MM.1S (cell line): ENCODE measurements around the gene FRMPD2.

Experiments used
- DNase-seq: peaks from one replicate; pipeline ENCODE4 v3.0.0-alpha.2; 2015
- H2AFZ ChIP-seq: fragments of 300-600 bp; sonication (generic); 2 replicates; pipeline ENCODE4 v1.6.0; 2016; ENCODE audit warnings: antibody characterized with exemption, low read length
- H3F3A ChIP-seq: fragments of 300-600 bp; sonication (generic); 2 replicates; pipeline ENCODE4 v1.6.1; 2016; ENCODE audit warnings: mild to moderate bottlenecking, antibody characterized with exemption, low read length, moderate library complexity, mixed read lengths; ENCODE audit not compliant: insufficient read depth
- H3K27ac ChIP-seq: fragments of 300-600 bp; sonication (generic); 2 replicates; pipeline ENCODE4 v1.5.1; 2016; ENCODE audit warnings: mild to moderate bottlenecking, low read length
- H3K27me3 ChIP-seq: fragments of 300-600 bp; sonication (generic); replicated peaks from 2 replicates; pipeline ENCODE4 v1.6.0; 2016; ENCODE audit warnings: low read length; ENCODE audit not compliant: insufficient read depth
- H3K36me3 ChIP-seq: fragments of 300-600 bp; sonication (generic); replicated peaks from 2 replicates; pipeline ENCODE4 v1.6.1; 2016; ENCODE audit warnings: mild to moderate bottlenecking, low read length, mixed read lengths; ENCODE audit not compliant: insufficient read depth
- H3K4me1 ChIP-seq: fragments of 300-600 bp; sonication (generic); 2 replicates; pipeline ENCODE4 v1.6.1; 2016; ENCODE audit warnings: low read length, mixed read lengths
- H3K4me2 ChIP-seq: fragments of 300-600 bp; sonication (generic); 2 replicates; pipeline ENCODE4 v1.6.0; 2016; ENCODE audit warnings: low read depth, low read length
- H3K4me3 ChIP-seq: fragments of 300-600 bp; sonication (generic); 2 replicates; pipeline ENCODE4 v1.5.1; 2016; ENCODE audit warnings: low read length, mixed read lengths
- H3K79me2 ChIP-seq: fragments of 300-600 bp; sonication (generic); 2 replicates; pipeline ENCODE4 v1.6.1; 2016; ENCODE audit warnings: mixed run types, low read length, mixed read lengths
- H3K9ac ChIP-seq: fragments of 300-600 bp; sonication (generic); 2 replicates; pipeline ENCODE4 v1.6.1; 2016; ENCODE audit warnings: low read length, mixed read lengths
- H3K9me2 ChIP-seq: fragments of 300-600 bp; sonication (generic); replicated peaks from 2 replicates; pipeline ENCODE4 v1.6.1; 2016; ENCODE audit warnings: mild to moderate bottlenecking, low read length, mixed read lengths; ENCODE audit not compliant: insufficient read depth
- H3K9me3 ChIP-seq: fragments of 300-600 bp; sonication (generic); replicated peaks from 2 replicates; pipeline ENCODE4 v1.6.1; 2016; ENCODE audit warnings: mild to moderate bottlenecking, low read length, mixed read lengths; ENCODE audit not compliant: insufficient read depth
- H4K20me1 ChIP-seq: fragments of 300-600 bp; sonication (generic); 2 replicates; pipeline ENCODE4 v1.6.1; 2016; ENCODE audit warnings: mild to moderate bottlenecking, low read length, moderate library complexity, mixed read lengths; ENCODE audit not compliant: insufficient read depth
- CTCF ChIP-seq: fragments of 300-600 bp; sonication (generic); IDR thresholded peaks from 2 replicates; pipeline ENCODE4 v1.5.1; 2016; ENCODE audit warnings: antibody characterized with exemption, low read length, mixed read lengths
- EZH2 ChIP-seq: fragments of 300-600 bp; sonication (generic); optimal IDR thresholded peaks from 2 replicates; pipeline ENCODE3; 2017; ENCODE audit warnings: low read depth, mild to moderate bottlenecking, antibody characterized with exemption, low read length, mixed read lengths
- EZH2phosphoT487 ChIP-seq: fragments of 300-600 bp; sonication (generic); IDR thresholded peaks from 2 replicates; pipeline ENCODE4 v1.6.1; 2018; ENCODE audit warnings: antibody characterized with exemption, low read length

FRMPD2 gene

GRCh38 chr10:48235501-48235900, 39.0 kb downstream of the FRMPD2 start:
- H3K36me3 ChIP-seq: no peaks in the 10 kb centered on the region
- H3K4me1 ChIP-seq: no peaks in the 10 kb centered on the region
- no peak for DNase-seq
- no peak overlapping the region for H3K4me2 ChIP-seq
- H3K4me3 ChIP-seq: no peak overlapping the region
- no peaks in the 10 kb centered on the region for H4K20me1 ChIP-seq
- no peaks in the 10 kb centered on the region for H3K9me2 ChIP-seq
- H3K9me3 ChIP-seq: no peaks in the 10 kb centered on the region
- H3K79me2 ChIP-seq: no peaks in the 10 kb centered on the region
- TF ChIP-seq EZH2phosphoT487 (no peak), CTCF (no peak), EZH2 (no peak)
- no peak overlapping the region for H2AFZ ChIP-seq
- no peak overlapping the region for H3K27ac ChIP-seq
- no peak overlapping the region for H3K9ac ChIP-seq
- no peaks in the 10 kb centered on the region for H3F3A ChIP-seq
- H3K27me3 ChIP-seq: no peaks in the 10 kb centered on the region

- H3K4me3 ChIP-seq: no peak overlapping the region
- no peak overlapping the region for H2AFZ ChIP-seq
- H3K4me2 ChIP-seq: no peak overlapping the region
- H3K27ac ChIP-seq: no peak overlapping the region
- no peaks in the 10 kb centered on the region for H3K27me3 ChIP-seq
- no peaks in the 10 kb centered on the region for H3K9me3 ChIP-seq
- H3F3A ChIP-seq: no peaks in the 10 kb centered on the region
- no peaks in the 10 kb centered on the region for H3K79me2 ChIP-seq
- H3K4me1 ChIP-seq: no peaks in the 10 kb centered on the region
- DNase-seq: no peak
- no peak overlapping the region for H3K9ac ChIP-seq
- no peaks in the 10 kb centered on the region for H3K9me2 ChIP-seq
- no peaks in the 10 kb centered on the region for H4K20me1 ChIP-seq
- H3K36me3 ChIP-seq: no peaks in the 10 kb centered on the region
- TF ChIP-seq EZH2phosphoT487 (no peak), EZH2 (no peak), CTCF (no peak)
These were observed 39.7 kb downstream of the FRMPD2 start for GRCh38 chr10:48234787-48235186.

- Histone ChIP-seq H2AFZ (no peak overlapping the region), H3K4me3 (no peak overlapping the region), H3K36me3 (no peaks in the 10 kb centered on the region), H3K79me2 (no peaks in the 10 kb centered on the region), H3K9me2 (no peaks in the 10 kb centered on the region), H3F3A (no peaks in the 10 kb centered on the region), H3K27me3 (no peaks in the 10 kb centered on the region), H4K20me1 (no peaks in the 10 kb centered on the region), H3K9ac (no peak overlapping the region), H3K9me3 (no peaks in the 10 kb centered on the region), H3K4me2 (no peak overlapping the region), H3K4me1 (no peaks in the 10 kb centered on the region), H3K27ac (no peak overlapping the region)
- DNase-seq: no peak
- no peak for TF ChIP-seq EZH2
- no peak for TF ChIP-seq EZH2phosphoT487
- TF ChIP-seq CTCF: no peak
These were observed 40.2 kb downstream of the FRMPD2 start for GRCh38 chr10:48234295-48234694.

GRCh38 chr10:48233559-48234005, 40.9 kb downstream of the FRMPD2 start:
- no peak overlapping the region for H3K27ac ChIP-seq
- no peak overlapping the region for H3K4me3 ChIP-seq
- no peaks in the 10 kb centered on the region for H3F3A ChIP-seq
- H4K20me1 ChIP-seq: no peaks in the 10 kb centered on the region
- no peak for DNase-seq
- no peak for TF ChIP-seq EZH2
- TF ChIP-seq CTCF: no peak
- TF ChIP-seq EZH2phosphoT487: no peak
- H3K9me3 ChIP-seq: no peaks in the 10 kb centered on the region
- H2AFZ ChIP-seq: no peak overlapping the region
- H3K27me3 ChIP-seq: no peaks in the 10 kb centered on the region
- H3K4me1 ChIP-seq: no peaks in the 10 kb centered on the region
- H3K9ac ChIP-seq: no peak overlapping the region
- no peak overlapping the region for H3K4me2 ChIP-seq
- no peaks in the 10 kb centered on the region for H3K36me3 ChIP-seq
- H3K9me2 ChIP-seq: no peaks in the 10 kb centered on the region
- no peaks in the 10 kb centered on the region for H3K79me2 ChIP-seq
